ENCODE results near the gene EVI5.

- TF ChIP-seq CTCF (IDR thresholded peaks at IDR 0.05) (no peak), POLR2A (IDR thresholded peaks at IDR 0.05) (no peak)
Measured at GRCh38 chr1:92817137-92817697, 32.3 kb upstream of the EVI5 start.

Measured in adrenal gland (tissue), 5 donors.